CD1c-positive myeloid dendritic cell (primary cell): ENCODE results near the gene LASP1.
A peak's percentile ranks its signal among the peaks of the same experiment; 100 is the strongest.

Source experiments
- DNase-seq: peaks from one replicate; pipeline ENCODE4 v3.0.0-alpha.2; 2016; ENCODE audit errors: extremely low spot score

LASP1 gene

DNA sequence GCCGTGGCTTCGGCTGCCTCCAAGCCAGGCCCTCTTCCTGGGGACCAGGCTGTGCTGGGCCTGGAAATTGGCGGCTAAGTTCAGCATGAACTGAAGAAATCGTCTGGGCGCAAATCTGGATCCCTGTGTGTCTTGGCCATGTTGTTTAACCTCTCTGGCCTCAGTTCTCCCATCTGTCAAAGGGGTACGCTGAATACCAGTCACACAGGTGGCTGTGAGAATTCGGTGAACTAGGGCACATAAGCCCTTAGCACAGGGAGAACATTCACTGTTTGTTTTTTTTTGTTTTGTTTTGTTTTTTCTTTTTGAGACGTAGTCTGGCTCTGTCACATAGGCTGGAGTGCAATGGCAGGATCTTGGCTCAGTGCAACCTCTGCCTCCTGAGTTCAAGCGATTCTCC, 19.0 kb downstream of the LASP1 start:
- no peak for DNase-seq

DNA sequence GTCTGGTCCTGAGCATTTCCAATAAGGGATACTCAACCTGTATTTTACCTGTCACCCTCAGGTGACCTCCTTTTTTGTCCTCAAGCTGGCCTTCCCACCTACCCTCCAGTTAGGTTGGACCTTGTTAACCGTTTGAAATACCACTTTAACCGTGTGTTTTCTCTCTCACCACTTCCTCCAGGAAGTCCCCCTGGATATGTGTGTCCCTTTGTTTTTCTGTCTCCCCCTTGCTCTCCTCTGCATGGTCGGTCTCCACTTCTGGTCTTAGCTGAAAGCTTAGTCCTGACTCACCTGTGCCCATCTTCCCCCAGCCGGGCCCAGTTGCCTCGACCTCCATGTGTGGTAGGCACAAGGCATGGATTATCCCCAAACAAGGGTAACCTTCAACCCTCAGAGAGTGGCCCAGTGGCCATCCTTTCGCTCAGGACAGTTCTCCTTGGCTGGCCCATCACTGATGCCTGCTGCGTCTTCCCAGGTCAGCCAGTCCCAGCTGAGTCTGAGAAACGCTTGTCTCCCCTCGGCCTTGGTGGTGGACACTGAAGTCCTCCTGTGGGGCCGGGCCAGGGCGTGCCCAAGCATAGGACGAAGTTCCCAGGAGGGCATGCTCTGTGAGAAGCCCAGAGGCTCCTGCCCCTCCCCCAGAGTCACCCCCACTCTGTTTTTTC, 20.0 kb downstream of the LASP1 start:
- no peak for DNase-seq

DNA sequence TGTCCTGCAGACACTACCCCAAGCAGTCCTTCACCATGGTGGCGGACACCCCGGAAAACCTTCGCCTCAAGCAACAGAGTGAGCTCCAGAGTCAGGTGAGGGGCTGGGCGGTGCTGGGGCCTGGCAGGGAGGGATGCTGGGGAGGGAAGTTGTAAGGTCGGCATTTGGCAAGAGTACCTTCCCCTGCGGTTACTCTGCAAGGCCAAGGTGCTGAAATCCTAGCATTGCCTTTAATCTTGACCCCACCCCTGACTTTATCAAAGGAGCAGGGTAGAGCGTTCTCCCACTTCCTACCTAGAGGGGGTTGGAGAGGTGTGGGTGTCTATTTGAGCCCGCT, 20.5 kb downstream of the LASP1 start:
- no peak for DNase-seq

DNA sequence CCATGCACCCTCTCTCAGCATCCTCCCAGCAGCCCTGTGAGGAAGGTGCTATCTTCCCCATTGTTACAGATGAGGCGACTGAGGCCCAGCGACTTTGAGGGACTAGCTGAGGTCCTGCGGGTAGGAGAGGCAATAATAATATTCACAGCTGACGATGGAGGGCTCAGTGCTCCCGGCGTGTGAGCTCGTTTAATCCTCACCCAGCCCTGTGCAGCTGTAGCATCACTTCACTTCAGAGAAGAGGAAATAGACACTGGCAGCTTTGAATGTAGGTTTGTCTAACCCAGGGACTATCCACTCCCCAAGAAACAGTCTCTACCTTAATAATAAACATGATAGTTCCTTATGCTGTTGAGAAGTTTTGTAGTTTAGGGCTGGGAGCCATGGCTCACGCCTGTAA, 21.6 kb downstream of the LASP1 start:
- no peak for DNase-seq

DNA sequence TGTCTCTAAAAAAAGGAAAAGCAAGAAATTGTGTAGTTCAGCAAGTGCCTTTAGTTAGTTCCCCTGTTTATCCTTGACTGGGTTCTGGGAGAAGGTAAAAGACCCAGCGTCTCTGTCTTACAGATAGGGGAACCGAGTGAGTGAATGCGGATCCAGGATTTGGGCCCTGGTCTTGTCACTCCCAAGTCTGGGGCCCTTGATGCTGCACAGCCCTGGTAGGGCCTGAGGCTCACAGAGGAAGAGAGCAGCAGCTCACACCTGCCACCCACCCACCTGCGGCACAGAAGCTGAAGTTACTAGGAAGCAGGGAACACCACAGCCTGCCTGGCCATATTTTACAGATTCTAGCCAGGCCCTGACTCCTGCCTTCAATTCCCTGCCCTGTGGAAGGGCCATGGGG, 22.2 kb downstream of the LASP1 start:
- no peak for DNase-seq

DNA sequence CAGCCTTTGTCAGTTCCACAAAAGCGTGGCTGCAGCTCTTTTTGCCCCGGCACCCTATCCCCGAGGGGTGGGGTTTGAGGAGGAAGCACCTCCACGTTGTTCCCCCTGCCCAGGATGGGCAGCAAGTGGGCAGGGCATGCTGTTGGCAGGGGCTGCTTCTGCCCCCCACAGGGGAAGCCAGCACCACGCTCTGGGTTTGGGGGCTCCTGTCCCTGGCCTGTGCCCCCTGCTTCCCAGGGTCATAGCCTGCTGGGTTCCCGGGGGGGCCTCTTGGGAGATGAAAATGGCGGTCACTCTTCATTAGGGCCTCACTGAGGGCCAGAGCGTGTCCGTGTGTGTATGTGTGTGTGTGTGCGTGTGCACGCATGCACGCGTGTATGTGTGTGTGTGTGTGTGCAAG, 22.8 kb downstream of the LASP1 start:
- DNase-seq, result no peak

DNA sequence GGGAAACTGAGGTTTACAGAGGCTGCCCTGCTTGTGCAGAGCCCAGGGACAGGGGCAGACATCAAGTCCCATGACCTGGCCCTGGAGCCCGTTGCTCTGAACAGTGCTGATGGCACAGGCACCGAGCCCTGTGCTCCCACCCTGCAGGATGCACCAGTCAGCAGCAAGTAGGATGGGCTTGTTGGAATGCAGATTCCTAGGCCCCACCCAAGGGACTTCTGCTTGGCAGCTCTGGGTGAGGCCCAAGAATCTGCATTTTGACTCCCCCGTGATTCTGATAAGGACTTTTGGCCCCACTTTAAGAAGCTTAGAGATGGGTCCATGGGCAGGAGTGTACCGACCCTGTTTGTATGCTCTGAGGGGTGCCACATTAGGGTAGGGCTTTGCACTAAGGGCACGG, 23.3 kb downstream of the LASP1 start:
- DNase-seq, result no peak

DNA sequence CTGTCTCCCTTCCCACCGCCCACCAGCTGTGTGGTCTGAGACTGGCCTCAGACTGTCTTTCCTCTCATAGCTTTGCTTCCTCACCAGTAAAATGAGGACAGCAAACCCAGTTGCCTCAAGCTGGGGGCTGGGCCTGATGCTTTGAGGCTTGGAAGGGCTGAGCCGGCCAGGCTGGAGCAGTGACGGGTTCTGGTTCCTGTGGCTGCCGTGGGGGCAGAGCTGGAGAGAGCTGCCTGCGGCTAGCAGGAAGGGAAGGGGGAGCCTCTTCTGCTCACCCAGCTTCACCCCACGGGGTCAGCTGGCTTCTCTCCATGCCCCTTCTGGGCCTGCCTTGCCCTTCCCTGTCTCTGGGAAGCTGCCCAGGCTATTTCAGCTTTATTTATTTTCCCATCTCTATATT, 23.7 kb downstream of the LASP1 start:
- DNase-seq, result peak; percentile 80

DNA sequence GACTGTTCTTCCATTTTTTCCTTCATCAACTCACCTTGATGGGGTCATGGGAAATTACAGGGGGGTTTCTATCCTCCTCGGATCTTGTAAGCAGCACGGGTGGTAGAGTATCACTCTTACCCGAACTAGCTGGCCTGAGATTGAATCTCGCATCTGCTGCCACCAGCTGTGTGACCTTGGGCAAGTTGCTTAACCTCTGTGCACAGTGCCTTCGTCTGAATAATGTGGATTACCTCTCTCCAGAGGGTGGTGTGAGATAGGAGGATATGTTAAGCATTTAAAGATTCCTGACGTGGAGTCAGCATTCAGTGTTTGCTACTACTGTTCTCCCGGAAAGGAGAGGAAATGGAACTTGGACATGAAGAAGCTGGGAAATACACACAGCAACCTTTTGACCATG, 24.4 kb downstream of the LASP1 start:
- DNase-seq, result no peak

DNA sequence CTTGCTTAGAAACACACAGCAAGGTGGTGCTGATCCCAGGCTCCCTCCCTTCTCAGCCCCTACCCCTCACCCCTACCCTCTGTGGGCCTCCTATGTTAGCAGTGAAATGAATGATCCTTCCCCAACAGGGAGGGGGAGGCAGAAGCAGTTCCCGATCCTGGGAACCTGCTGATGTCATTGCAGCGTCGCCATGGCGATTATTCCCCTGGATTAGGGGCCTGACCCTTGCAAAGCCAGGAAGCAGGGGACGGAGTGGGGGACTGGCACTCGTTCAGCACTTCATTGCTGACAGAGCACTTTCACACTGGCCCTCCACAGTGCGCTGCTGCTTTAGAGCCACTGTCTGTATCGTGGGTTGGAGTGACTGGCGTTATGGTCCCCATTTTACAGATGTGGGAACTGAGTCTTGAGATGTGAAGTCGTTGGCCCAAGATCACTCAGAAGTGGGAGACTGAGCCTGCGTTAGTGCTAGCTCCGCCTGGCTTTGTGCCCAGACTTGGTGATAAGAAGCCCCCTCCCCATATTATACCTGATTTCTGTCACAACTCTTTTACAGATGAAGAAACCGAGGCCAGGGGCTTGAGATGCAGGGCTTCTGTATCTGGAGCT, 26.6 kb downstream of the LASP1 start:
- no peak for DNase-seq

DNA sequence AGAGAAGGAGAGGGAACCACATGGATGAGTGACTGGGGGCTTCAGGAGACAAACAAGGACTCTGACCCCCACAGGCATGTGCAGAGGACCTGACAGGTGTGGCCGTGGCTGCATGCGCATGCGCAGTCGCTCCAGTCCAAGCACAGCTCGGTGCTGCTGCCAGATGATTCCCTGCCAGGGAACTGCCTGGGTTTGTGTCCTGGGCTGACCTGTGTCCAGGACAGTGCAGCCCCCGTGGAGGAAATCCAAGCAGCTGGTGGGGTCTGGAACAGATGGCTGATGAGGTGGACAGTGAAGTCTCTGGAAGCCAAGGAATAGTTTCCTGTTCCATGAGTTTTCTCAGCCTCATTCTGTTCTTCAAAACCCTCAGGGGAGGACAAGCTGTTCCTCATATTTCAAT, 27.3 kb downstream of the LASP1 start:
- DNase-seq, result no peak

DNA sequence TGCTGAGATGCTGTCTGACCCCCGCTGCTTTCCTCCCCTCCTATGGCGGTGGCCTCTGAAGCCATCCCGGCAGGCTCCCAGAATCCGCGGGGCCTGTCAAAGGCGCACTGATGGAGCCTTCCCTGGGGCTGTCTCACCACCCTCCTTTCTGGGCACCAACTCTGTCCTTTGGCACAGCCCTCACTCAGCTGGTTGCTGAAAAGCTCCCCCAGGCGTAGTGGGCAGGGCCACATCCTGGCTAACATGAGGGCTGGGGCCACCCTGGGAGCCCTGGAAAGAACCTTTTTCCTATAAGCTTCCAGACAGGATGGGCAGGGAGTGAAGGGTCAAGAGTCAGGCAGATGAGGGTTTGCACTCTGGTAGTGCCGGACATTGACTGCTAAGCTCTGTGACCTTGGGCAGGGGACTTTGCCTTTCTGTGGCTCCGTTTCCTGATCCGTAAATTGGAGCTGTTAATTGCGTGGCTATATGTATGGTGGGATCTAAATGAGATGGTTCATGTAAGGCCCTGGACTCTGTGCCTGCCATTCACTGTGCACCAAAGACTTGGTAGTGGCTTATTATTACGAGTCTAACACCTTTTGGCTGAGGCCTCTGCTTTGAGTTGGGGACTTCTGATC, 27.9 kb downstream of the LASP1 start:
- no peak for DNase-seq

DNA sequence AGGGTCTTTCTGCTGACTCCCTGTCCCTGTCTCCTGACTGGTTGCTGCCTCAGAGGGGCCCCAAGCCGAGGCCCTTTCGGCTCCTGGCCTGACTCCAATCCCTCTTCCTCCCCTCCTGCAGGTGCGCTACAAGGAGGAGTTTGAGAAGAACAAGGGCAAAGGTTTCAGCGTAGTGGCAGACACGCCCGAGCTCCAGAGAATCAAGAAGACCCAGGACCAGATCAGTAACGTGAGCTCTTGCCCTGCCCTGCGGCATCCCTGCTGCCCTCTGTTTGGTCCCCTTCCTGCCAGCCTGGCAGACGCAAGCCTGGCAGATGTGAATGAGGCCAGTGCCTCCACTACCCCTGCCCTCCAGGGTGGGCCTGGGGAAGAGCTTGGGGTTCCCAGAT, 28.4 kb downstream of the LASP1 start:
- DNase-seq, result no peak

DNA sequence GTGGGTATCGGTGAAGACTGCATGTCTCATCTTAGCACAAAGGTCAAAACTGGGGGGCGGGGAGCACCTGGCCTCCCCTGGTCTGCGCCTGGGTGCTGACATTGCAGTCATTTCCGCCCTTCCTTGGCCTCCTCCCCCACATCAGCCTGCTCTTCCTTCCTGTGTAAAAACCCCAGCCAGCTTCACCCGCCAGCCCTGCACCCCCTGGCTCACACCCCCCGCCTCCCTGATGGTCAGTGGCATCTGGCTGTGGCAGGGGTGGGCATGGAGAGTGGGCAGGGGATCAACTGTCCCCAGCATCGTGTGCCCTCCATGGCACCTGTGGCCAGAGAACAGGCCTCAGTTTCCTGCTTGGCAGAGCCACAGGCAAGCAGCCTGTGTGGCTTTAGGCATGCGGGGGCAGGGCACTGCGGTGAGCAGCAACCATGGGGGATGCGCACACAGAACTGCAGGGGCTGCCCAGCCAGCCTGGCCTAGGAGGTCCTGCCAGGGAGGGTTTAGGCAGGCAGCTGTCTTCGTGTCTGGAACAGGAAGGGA, 29.0 kb downstream of the LASP1 start:
- peak; percentile 64 for DNase-seq

DNA sequence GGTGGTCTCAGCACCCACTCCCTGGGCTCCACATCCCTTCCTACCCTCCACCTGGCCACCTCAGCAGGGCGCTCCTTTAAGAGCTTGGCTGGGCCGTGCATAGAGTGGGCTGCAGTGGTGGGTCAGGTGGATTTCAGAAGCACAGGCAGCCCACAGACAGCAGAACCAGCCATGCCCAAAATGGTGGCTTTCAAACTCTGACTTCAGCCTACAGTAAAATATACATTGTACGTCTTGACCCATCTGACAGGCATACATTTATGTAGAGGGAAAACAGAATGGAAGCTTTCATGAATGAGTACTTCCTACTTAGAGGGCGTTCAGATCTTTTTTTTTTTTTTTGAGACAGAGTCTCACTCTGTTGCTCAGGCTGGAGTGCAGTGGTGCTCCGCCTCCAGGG, 29.6 kb downstream of the LASP1 start:
- no peak for DNase-seq

DNA sequence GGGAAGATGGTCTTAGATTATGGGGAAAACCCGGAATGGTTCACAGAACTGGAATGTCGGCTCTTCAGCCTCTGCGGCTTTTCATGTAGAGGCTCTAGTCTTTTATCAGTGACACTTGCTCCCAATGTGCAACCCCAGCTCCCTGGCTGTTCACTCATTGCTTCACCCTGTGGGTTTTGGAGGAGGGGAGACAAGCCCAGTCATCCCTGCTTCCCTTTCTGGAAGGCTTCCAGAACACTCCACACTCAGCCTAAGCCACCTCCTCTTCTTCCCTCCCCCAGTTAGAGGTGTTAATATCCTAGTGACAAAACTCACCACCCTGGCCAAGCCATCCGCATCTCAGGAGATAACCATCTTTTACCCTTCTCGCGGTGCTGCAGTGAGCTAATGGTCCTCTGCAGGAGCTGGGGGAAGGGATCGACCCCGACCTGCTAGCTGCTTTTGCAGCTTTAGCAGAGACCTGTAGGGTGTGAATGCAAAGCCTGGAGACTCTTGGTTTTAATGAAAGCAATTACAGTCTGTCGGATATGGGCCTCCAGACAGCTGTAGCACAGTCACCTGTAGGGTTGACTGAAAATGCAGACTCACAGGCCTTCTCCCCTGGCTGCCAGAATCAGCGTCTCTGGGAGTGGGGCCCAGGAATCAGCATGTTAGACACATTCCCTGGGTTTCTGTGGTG, 31.3 kb downstream of the LASP1 start:
- peak; percentile 89 for DNase-seq

DNA sequence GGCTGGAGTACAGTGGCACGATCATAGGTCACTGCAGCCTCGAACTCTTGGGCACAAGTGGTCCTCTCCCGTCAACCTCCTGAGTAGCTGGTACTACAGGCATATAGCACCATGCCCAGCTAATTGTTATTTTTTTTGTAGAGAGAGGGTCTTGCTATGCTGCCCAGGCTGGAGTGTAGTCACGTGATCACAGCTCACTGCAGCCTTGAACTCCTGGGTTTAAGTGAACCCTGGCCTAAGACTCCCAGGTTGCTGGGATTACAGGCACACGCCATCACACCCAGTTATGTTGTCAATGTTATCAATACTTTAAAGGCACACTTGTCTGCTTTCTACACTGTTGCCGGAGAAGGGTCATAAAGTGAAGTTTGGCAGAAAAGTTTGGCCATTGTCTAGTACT, 33.5 kb downstream of the LASP1 start:
- no peak for DNase-seq

DNA sequence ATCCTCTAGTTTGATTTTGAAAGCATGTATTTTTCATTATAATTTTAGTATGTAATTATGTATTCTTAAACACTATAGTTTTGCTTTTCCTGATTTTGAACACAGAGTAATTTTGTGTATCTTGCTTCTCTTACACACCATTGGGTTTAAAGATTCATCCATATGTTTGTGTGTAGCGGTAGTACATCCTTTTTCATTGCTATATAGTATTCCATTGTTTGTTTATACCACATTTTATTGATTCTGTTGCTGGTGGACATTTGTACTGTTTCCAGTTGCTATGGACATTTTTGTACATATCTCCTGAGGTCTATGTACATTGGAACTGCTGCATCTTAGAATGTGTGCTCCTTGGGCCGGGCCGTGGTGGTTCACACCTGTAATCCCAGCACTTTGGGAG, 35.0 kb downstream of the LASP1 start:
- no peak for DNase-seq

DNA sequence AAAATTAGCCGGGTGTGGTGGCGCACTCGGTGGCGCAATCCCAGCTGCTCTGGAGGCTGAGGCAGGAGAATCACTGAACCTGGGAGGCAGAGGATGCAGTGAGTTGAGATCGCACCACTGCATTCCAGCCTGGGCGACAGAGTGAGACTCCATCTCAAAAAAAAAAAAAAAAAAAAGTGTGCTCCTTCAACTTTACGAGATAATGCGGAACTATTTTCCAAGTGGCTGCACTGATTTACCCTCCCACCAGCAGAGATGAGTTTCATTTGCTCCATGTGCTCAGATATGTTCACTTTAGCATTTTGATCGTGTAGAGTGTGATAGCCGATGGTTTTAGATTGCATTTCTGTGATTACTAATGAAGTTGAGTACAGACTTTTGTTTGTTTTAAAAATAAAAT, 35.5 kb downstream of the LASP1 start:
- DNase-seq, result no peak

DNA sequence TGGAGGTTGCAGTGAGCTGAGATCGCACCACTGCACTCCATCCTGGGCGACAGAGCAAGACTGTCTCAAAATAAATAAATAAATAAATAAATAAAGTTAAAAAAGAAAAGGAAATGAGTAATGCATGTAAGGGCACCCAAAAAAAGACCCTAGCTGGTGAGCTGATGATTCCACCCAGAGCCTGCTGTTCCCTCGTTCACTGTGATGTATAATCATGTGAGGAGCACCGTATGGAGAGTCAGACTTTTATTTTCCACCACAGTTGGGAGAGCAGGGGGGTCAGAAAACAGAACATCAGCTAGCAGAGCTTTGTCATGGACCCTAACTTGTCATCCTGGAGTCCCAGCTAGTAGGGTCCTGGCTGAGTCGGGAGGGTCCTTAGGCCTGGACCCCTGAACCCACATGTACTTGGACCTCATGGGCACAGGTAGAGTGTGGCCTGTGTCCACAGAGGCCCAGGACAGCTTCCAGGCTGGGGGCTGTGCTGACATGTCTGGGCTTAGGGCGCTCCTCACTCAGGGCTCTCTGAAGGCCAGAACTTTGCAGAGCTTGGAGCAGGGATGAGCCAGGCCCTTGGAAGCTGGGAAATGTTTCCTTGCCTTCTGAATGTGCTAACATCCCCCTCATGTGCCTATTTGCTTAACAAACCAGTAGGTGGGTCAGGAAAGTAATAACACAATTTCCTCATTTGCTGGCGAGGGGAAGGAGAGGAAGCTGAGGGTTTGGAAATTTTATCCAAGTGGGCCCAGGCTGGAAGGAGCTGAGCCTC, 36.8 kb downstream of the LASP1 start:
- DNase-seq, result peak; percentile 65

DNA sequence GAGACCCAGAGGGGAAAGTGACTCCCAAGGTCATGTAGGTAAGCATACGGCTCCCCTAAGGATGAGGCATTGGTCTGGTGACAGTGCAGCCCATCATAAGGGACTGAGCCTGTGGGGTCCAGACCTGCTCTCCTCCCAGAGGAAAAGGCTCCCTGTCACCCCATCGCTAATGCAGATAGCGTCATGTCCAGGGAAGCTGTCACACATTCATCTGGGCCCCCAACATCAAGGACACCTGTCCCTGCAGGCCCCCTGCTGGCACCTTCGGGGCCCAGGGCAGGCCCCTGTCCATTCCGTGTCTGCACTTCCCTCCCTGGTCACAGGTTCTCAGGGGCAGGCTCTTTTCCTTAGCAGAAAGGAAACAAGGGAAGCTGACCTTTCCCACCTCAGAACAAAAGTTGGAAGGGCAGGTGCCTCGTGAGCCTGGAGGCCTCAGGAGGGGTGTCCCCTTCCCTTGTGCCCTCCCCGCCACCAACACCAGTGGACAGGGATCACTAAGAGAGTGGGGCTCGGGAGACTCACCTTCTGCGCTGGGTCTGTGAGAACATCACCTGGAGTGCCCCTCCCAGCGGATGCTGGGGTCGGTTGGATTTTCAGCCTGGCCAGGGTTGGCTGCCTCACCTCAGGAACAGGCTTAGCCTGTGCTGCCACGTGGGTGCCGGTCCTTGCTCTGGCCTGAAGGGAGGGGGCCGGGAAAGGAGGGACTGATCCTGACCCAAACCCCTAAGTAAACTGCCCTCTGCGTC, 38.2 kb downstream of the LASP1 start:
- DNase-seq, result no peak
